ENCODE measurements around the gene POP5.

The POP5 gene

DNA sequence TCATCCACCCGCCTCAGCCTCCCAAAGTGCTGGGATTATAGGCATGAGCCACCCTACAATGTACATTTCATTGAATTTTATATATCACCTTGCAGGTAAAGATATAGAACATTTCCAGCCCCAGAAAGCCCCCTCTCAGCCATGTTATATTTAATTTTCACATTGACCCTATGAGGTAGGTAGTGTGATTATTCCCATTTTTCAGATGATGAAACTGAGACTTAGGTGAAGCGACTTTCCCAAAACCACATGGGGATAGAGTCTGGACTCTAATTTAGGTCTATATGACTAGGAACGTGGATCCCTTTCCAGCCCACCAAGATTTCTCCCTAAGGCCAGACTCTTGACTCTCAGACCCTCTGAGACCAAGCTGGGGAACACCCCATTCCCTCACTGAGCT is 15.7 kb upstream of the POP5 start:
- H3K4me3 ChIP-seq (ENCODE audit: insufficient read depth in 1 of 2, low read depth in 1 of 2, low read length in 2 of 2), result no peak overlapping the region
- H3K36me3 ChIP-seq (ENCODE audit: control insufficient read depth in 1 of 2, insufficient read depth in 2 of 2, low read depth in 1 of 2, low read length in 2 of 2), result no peaks in the 10 kb centered on the region
- no peak overlapping the region for H3K18ac ChIP-seq (ENCODE audit: low read depth in 1 of 2, low read length in 2 of 2)
- H3K4me1 ChIP-seq (ENCODE audit: control insufficient read depth, insufficient read depth, low read depth, low read length), result peaks cover 7% of the 10 kb centered on the region
- H3K79me1 ChIP-seq (replicated peaks; ENCODE audit: low read length, poor library complexity, severe bottlenecking), result no peaks in the 10 kb centered on the region
- no peak overlapping the region for H2AFZ ChIP-seq (ENCODE audit: low read depth, low read length)
- no peak for DNase-seq
- H3K14ac ChIP-seq (ENCODE audit: low read length in 2 of 2), result no peak overlapping the region
- H3K23ac ChIP-seq (ENCODE audit: low read length in 2 of 2), result no peak overlapping the region
- H2BK15ac ChIP-seq (ENCODE audit: low read depth, poor library complexity, severe bottlenecking), result no peak overlapping the region
- H3K4me2 ChIP-seq (ENCODE audit: low read length, poor library complexity, severe bottlenecking), result no peak overlapping the region
- WGBS, result 83% methylated on average over 2 of the region's 3 CpGs
- no peak overlapping the region for H3K9ac ChIP-seq (ENCODE audit: low read length)
- H2BK5ac ChIP-seq (ENCODE audit: low read depth, low read length, poor library complexity, severe bottlenecking), result no peak overlapping the region
- H3K27ac ChIP-seq (ENCODE audit: low read length, poor library complexity, severe bottlenecking), result no peak overlapping the region
- no peak overlapping the region for H2BK120ac ChIP-seq (ENCODE audit: low read depth, low read length)
- H2BK12ac ChIP-seq (ENCODE audit: low read length in 2 of 2), result no peak overlapping the region
- no peaks in the 10 kb centered on the region for H3K9me3 ChIP-seq (ENCODE audit: control insufficient read depth, low read length)
- H4K91ac ChIP-seq (ENCODE audit: low read length), result no peak overlapping the region
- peaks cover 3 to 44% of the 10 kb centered on the region in 2 experiments for H3K27me3 ChIP-seq (ENCODE audit: control insufficient read depth in 1 of 2, insufficient read depth in 1 of 2, low read length in 2 of 2)
- no peak overlapping the region for H4K8ac ChIP-seq (ENCODE audit: low read length)
- no peak overlapping the region for H2AK5ac ChIP-seq (ENCODE audit: low read length, severe bottlenecking)
- no peak overlapping the region for H3K4ac ChIP-seq (ENCODE audit: low read depth in 1 of 2, low read length in 2 of 2)

- Histone ChIP-seq H3K18ac (ENCODE audit: low read depth in 1 of 2, low read length in 2 of 2) (no peak overlapping the region), H4K91ac (ENCODE audit: low read length) (no peak overlapping the region), H2BK15ac (ENCODE audit: low read depth, poor library complexity, severe bottlenecking) (no peak overlapping the region), H3K4me1 (ENCODE audit: control insufficient read depth, insufficient read depth, low read depth, low read length) (no peaks in the 10 kb centered on the region), H3K14ac (ENCODE audit: low read length in 2 of 2) (no peak overlapping the region), H2AK5ac (ENCODE audit: low read length, severe bottlenecking) (no peak overlapping the region), H3K27me3 (ENCODE audit: control insufficient read depth in 1 of 2, insufficient read depth in 1 of 2, low read length in 2 of 2) (peaks cover 6 to 30% of the 10 kb centered on the region in 2 experiments), H3K4ac (ENCODE audit: low read depth in 1 of 2, low read length in 2 of 2) (no peak overlapping the region), H3K79me1 (replicated peaks; ENCODE audit: low read length, poor library complexity, severe bottlenecking) (no peaks in the 10 kb centered on the region), H3K23ac (ENCODE audit: low read length in 2 of 2) (no peak overlapping the region), H2BK5ac (ENCODE audit: low read depth, low read length, poor library complexity, severe bottlenecking) (no peak overlapping the region), H2AFZ (ENCODE audit: low read depth, low read length) (no peak overlapping the region), H3K4me3 (ENCODE audit: insufficient read depth in 1 of 2, low read depth in 1 of 2, low read length in 2 of 2) (no peak overlapping the region), H3K9ac (ENCODE audit: low read length) (no peak overlapping the region), H4K8ac (ENCODE audit: low read length) (no peak overlapping the region), H2BK12ac (ENCODE audit: low read length in 2 of 2) (no peak overlapping the region), H3K27ac (ENCODE audit: low read length, poor library complexity, severe bottlenecking) (no peak overlapping the region), H3K4me2 (ENCODE audit: low read length, poor library complexity, severe bottlenecking) (no peak overlapping the region), H3K36me3 (ENCODE audit: control insufficient read depth in 1 of 2, insufficient read depth in 2 of 2, low read depth in 1 of 2, low read length in 2 of 2) (no peaks in the 10 kb centered on the region), H3K9me3 (ENCODE audit: control insufficient read depth, low read length) (no peaks in the 10 kb centered on the region), H2BK120ac (ENCODE audit: low read depth, low read length) (no peak overlapping the region)
- WGBS, result 71% methylated on average over 7 of the region's 8 CpGs
- DNase-seq, result no peak
These were observed 11.2 kb upstream of the POP5 start for GRCh38 chr12:120592121-120593049.

DNA sequence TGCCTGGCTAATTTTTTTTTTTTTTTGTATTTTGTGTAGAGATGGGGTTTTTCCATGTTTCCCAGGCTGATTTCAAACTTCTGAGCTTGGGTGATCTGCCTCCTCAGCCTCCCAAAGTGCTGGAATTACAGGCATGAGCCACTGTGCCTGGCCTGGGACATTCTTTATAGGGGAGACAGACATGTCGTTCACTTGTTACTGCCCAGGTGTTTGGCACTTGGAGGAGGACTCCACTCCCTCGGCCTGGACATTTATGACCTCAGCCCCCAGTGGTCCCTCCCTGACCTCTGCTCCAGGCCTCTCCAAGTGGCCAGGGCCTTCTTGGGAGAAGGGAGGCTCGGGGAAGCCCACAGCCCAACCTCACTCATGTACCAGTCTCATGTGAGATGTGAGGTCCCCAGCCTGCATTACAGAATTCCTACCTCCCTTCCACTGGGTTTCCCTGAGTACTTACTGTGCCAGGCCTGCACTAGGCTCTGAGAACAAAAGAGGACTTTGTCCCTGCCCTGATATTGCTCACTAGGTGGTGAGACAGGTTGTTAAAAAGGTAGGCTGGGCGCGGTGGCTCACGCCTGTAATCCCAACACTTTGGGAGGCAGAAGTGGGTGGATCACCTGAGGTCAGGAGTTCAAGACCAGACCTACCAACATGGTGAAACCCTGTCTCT is 9.7 kb upstream of the POP5 start:
- H3K23ac ChIP-seq (ENCODE audit: low read length in 2 of 2), result no peak overlapping the region
- no peak overlapping the region for H2AFZ ChIP-seq (ENCODE audit: low read depth, low read length)
- H2AK5ac ChIP-seq (ENCODE audit: low read length, severe bottlenecking), result no peak overlapping the region
- H3K4ac ChIP-seq (ENCODE audit: low read depth in 1 of 2, low read length in 2 of 2), result no peak overlapping the region
- no peaks in the 10 kb centered on the region for H3K4me1 ChIP-seq (ENCODE audit: control insufficient read depth, insufficient read depth, low read depth, low read length)
- no peak overlapping the region for H3K9ac ChIP-seq (ENCODE audit: low read length)
- H3K79me1 ChIP-seq (replicated peaks; ENCODE audit: low read length, poor library complexity, severe bottlenecking), result no peaks in the 10 kb centered on the region
- peaks cover 13 to 22% of the 10 kb centered on the region in 2 experiments for H3K27me3 ChIP-seq (ENCODE audit: control insufficient read depth in 1 of 2, insufficient read depth in 1 of 2, low read length in 2 of 2)
- no peak overlapping the region for H3K14ac ChIP-seq (ENCODE audit: low read length in 2 of 2)
- H3K4me2 ChIP-seq (ENCODE audit: low read length, poor library complexity, severe bottlenecking), result no peak overlapping the region
- H2BK12ac ChIP-seq (ENCODE audit: low read length in 2 of 2), result no peak overlapping the region
- H3K36me3 ChIP-seq (ENCODE audit: control insufficient read depth in 1 of 2, insufficient read depth in 2 of 2, low read depth in 1 of 2, low read length in 2 of 2), result no peaks in the 10 kb centered on the region
- no peak overlapping the region for H4K91ac ChIP-seq (ENCODE audit: low read length)
- no peak overlapping the region for H3K27ac ChIP-seq (ENCODE audit: low read length, poor library complexity, severe bottlenecking)
- no peaks in the 10 kb centered on the region for H3K9me3 ChIP-seq (ENCODE audit: control insufficient read depth, low read length)
- no peak overlapping the region for H2BK15ac ChIP-seq (ENCODE audit: low read depth, poor library complexity, severe bottlenecking)
- H2BK120ac ChIP-seq (ENCODE audit: low read depth, low read length), result no peak overlapping the region
- no peak overlapping the region for H3K4me3 ChIP-seq (ENCODE audit: insufficient read depth in 1 of 2, low read depth in 1 of 2, low read length in 2 of 2)
- H2BK5ac ChIP-seq (ENCODE audit: low read depth, low read length, poor library complexity, severe bottlenecking), result no peak overlapping the region
- DNase-seq, result no peak
- 63% methylated on average over 6 of the region's 6 CpGs for WGBS
- no peak overlapping the region for H4K8ac ChIP-seq (ENCODE audit: low read length)
- no peak overlapping the region for H3K18ac ChIP-seq (ENCODE audit: low read depth in 1 of 2, low read length in 2 of 2)
